ENCODE measurements around the gene TFF2.

TFF2 gene

GRCh38 chr21:42346866-42347600, 3.8 kb downstream of the TFF2 start:
- no peak for DNase-seq (ENCODE audit: low spot score)

DNA sequence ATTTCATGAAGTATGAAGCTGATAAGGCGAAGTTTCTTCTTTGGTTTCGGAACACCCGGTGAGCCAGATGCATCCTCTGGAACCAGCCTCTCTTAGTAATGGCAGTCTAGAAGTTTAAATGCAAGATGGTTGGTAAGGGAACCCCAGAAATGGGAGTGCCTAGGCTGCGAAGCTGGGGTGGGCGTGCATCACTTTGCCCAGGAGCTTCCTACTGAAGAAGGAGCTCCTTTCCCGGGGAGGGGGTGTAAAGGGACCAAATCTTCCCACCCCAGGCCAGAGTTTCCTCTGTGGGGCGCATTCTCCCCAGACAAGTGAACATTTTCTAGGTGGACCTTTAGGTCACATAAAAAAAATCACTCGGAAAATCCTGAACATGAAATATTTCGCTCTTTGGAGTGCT, 4.4 kb downstream of the TFF2 start:
- DNase-seq (ENCODE audit: low spot score) = peak; percentile 2

- DNase-seq (ENCODE audit: low spot score) = no peak
Observed at GRCh38 chr21:42344631-42345030, 6.2 kb downstream of the TFF2 start.

DNA sequence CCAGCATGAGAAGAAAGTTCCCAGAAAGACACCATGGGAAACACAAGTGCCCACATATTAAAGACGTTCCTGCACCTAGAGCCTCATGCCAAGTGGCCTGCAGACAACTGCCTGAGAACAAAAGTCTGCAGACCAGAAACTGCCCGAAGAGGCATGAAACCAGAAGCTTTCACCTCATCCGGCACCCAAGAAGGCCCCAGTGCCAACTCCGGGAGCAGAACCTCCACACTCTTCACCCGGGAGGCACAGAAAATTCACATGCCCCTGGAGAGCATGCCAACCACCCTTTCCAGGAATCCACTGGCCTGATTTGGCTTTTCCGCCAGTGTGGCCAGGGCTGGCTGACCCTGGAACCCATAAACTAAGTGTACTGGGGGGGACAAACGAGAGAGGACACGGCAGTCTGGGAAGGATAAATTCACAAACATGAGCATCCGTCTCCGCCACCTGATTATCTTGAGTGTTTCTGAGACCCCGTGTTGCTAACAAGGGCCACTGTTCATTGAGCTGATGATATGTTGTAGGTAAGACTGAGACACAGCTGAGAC, 6.8 kb downstream of the TFF2 start:
- DNase-seq (ENCODE audit: low spot score) = no peak

DNA sequence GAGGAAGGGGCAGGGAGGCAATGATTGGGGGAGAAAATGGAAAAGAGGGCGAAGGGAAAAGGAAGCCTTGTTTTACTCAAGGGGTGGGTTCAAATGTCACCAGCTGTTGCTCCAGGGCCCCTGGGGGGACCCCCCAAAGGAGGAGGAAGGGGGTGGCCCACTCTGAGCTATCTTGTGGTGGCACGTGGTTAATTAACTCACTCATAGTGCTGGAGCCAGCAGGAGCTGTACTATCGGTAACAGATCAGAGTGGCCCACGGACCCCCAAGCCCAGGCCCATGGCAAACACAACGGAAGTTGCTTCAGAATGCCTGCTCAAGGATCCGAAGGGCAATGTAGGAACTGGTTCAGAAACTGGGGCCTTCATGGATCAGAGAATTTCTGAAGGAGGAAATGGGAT, 7.2 kb downstream of the TFF2 start:
- DNase-seq (ENCODE audit: low spot score) = no peak

GRCh38 chr21:42343101-42343500, 7.7 kb downstream of the TFF2 start:
- no peak for DNase-seq (ENCODE audit: low spot score)

- no peak for DNase-seq (ENCODE audit: low spot score)
Observed at GRCh38 chr21:42341776-42342542, 8.8 kb downstream of the TFF2 start.

GRCh38 chr21:42340187-42341050, 10.4 kb downstream of the TFF2 start:
- no peak for DNase-seq (ENCODE audit: low spot score)

DNA sequence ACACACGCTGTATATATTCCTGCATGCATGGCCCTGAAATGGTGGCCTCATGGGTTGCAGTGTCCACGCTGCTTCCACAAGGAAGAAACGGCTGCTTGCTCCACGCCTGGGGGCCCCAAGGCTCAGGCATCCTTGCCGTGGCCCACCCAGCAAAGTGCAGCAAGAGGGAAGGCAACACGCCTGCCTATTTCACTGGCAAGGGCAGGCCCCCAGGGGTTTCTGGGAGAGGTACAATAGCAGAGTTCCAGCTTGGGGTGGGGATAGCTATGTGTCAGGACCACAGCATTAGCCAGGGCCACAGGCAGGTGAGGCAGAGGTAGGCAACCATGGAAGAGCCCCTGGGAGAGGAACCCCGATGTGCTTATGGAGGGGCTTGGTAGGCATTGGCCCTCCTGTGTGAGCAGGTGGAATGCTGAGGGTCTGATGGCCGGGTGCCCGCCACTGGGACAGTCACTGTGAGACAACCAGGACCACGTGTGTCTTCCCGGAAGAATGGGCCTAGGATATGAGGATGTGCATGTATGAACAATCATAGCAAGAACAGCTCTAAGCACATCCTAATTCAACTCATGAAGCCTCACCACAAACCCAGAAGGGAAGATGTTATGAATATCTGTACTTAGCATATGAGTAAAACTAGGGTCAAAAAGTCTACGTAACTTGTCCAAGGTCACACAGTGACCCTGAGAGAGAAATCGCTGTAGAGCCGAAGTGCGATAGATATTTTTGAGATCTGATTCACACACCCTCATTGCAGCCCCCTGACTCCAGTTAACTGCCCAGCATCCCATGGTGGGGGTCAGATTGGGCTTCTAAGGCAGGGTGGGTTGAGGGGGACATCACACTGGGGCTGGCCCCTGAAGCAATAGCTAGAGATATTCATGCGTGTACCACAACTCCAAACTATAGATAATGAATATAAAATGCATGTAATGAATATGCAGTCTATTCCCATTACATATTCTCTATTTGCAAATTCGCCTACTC, 11.8 kb downstream of the TFF2 start:
- no peak for DNase-seq (ENCODE audit: low spot score)

- DNase-seq (ENCODE audit: low spot score) = peak; percentile 54
Observed at GRCh38 chr21:42337830-42338728, 12.7 kb downstream of the TFF2 start.

- no peak for DNase-seq (ENCODE audit: low spot score)
Observed at GRCh38 chr21:42337276-42337675, 13.5 kb downstream of the TFF2 start.

GRCh38 chr21:42336054-42336453, 14.7 kb downstream of the TFF2 start:
- no peak for DNase-seq (ENCODE audit: low spot score)

GRCh38 chr21:42332557-42333317, 18.1 kb downstream of the TFF2 start:
- peak; percentile 2 for DNase-seq (ENCODE audit: low spot score)

DNA sequence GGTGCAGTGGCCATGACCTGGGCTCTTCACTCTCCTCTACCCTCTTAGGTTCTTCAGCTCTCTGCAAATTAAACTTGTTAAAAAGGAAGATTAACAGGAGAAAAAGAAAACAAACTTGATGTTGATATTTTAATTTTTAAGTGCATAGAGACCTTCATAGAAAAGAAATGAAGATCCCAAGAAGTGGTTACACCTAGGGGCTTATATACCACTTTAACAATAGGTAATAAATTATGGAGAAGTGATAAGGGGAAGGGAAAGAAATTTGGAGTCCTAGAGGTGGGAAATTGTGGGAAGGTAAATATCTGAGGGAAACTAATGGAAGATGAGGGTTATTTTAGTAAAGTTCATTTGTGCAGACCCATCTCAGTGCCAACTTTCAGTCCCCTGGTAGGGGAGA, 19.1 kb downstream of the TFF2 start:
- no peak for DNase-seq (ENCODE audit: low spot score)

DNA sequence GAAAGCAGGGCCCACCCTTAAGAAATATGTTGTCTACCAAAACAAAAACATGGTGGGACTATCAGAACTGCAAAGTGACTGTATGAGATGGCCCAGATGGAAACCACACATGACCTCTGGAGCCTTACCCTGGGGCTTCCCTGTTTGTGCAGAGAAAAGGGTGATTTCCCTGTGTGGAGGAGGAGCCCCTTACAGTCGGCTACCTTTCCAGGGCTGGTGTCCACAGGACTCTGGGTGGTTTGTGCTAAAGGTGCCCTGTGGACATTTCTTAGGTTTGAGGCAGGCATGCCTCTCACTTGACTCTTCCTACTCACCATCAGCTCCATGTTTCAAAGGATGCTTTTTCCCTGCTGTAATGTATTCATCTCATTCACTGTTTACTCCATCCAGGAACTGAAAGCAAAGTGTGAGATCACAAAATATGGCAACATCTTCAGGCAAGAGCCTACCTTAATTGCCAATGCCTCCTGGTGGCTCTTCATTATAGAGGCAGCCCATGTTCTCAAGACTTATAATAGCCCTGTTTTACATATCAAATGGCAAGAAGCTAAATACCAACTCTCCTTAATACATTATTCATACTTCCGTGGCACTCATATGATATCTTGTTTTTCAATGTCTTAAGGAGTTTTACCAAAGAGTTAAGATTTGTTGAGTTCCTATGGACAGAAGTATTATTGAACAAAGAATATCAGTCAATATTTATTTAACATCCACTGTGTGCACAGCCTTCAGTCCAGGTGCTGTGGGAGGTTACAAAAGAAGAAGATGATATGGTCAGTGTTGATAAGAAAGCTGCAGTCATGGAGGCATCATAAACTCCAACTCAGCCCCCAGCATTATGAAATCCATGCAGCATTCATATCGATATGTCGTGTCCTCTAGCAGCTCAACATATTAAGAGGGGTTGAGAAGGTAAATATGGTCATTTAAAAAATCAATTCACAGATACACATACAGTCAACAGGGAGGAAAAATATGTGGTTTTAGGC, 20.1 kb downstream of the TFF2 start:
- DNase-seq (ENCODE audit: low spot score) = no peak

- no peak for DNase-seq (ENCODE audit: low spot score)
Observed at GRCh38 chr21:42324896-42325295, 25.9 kb downstream of the TFF2 start.

DNA sequence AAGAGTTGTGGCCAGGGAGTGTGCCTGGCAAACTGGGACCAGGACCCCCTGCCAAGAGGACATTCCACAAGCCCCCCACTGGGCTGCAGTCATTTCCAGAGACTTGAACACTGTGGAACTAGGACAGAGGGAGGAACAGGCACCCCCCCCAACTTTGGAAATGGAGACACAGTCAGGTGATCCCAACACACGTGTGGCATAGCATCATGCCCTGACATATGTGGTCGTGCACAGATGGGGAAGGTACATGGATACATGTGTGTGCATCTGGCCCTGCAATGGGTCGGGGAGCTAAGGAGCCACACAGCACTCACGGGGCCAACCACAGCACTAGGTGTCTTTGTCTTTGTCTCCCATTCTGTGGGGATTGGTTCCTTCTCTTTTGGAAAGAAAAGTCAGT, 28.9 kb downstream of the TFF2 start:
- DNase-seq (ENCODE audit: low spot score) = no peak

DNA sequence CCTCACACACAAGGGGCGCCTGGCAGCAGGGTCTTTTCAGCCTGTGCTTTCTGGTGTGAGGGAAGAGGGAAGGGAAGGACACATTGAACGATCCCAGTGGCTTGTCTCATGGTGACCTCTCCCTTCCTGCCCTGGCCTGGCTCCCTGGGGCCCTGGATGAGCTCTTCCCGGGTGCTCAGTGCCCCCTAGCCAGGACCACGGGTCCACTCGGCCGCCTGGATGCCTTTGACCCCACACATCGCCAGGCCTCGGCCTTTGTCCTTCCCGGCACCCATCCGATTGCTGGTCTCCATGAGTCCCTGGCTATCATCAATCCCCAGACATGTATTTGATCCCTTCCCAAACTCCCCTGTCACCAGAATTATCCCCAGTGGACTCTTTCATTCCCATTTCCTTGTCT, 29.6 kb downstream of the TFF2 start:
- DNase-seq (ENCODE audit: low spot score) = no peak
